CD4-positive, alpha-beta T cell treated with Interleukin-12 subunit alpha and Interleukin-12 subunit beta, for 1 hour (primary cell): Measurements from ENCODE around the gene NOSTRIN.
"Not testable (repeated sequence)": the region's sequence is repeated elsewhere in the genome, so short reads cannot be mapped to it uniquely, and the experiment has no call there.

Source experiments
- DNase-seq: peaks from one replicate; pipeline ENCODE4 v3.0.0-alpha.2; 2020

NOSTRIN gene, protein sequence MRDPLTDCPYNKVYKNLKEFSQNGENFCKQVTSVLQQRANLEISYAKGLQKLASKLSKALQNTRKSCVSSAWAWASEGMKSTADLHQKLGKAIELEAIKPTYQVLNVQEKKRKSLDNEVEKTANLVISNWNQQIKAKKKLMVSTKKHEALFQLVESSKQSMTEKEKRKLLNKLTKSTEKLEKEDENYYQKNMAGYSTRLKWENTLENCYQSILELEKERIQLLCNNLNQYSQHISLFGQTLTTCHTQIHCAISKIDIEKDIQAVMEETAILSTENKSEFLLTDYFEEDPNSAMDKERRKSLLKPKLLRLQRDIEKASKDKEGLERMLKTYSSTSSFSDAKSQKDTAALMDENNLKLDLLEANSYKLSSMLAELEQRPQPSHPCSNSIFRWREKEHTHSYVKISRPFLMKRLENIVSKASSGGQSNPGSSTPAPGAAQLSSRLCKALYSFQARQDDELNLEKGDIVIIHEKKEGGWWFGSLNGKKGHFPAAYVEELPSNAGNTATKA

DNA sequence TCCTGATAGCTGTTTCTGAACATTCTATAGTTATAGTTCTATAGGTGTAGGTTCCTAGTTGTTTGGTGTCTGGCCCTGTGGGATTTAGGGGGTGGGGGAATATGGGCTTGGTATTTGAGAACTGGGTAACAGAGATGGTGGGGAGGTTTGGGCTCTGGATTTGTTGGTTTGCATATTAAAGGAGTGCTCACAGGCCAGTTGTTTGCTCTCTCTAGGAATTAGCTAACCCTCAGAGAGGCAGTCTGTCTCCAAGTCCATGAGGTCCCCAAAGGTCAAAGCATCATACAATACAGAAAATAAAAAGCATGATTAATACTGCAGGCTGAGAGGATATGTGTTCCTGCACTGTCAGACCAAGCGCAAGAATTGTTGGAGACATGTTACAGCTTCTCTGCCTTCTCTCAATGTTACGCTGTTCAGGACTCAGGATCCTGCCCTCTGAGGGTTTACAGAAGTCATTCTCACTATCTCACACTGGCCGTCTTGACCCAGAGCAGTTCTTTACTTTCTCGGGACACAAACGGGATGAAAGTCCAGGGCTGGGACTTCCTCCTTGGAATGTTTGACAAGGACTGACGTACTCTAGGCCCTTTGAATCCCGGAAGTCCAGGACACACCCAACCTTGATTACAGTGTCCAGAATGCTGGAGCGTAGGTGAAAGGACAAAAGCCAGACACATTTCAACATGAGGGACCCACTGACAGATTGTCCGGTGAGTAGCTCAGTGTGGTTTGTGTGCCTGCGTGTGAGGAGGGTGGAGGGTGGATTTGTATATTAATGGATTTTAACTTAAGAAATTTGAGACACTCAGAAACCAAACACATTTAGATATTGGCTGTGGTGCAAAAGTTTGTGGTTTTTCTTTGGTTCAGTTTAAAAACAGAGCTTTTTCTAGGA is at the start of gene NOSTRIN:
Gene NOSTRIN, plus strand, starts transcription at position 677 of the 898 bp plus-strand sequence. Its CDS starts 10 bp downstream, at position 687.
- DNase-seq = no peak

DNA sequence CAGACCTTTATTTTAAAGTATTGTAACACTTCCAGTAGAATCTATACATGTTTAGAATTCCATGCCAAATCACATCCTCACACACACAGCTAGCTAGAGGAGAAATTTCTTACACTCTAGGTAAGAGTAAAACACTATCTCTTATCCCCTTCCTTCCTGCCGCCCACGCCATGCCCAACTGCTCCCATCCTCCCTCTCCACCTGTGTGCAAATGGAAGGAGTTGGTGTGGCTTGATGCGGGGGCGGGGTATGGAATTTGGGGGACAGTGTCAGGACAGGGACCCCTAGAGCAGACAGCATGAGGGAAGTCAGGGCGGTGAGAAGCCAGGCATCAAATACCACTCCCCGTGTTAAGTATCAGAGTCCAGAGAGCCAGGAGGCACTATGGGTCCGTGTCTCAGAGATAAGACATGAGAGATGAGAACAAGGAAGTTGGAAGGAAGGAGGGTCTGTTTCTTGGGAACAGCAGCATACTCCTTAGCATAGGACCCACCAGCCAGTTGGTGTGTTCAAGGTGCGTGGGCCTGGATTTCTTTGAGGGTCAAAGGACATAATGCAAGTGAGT is 48.6 kb upstream of the NOSTRIN start:
- DNase-seq = no peak

DNA sequence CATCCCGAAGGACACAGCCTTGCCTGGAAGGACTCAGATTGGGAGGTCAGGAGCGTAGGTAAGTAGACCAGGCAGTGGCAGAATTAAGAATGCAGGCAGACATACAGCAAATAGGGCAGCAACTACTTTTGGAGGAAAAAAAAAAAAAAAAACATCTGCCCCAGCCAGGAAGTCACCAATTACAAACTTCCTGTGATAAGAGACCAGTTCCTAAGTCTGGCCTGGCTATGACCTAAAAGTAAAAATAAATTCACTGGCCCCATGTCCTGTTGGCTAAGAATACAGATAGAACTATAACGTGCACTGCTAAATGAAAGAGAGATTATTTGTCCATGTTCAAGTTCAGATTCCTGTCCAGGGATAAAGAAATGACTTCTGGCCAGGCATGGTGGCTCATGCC is 45.2 kb upstream of the NOSTRIN start:
- DNase-seq = no peak

DNA sequence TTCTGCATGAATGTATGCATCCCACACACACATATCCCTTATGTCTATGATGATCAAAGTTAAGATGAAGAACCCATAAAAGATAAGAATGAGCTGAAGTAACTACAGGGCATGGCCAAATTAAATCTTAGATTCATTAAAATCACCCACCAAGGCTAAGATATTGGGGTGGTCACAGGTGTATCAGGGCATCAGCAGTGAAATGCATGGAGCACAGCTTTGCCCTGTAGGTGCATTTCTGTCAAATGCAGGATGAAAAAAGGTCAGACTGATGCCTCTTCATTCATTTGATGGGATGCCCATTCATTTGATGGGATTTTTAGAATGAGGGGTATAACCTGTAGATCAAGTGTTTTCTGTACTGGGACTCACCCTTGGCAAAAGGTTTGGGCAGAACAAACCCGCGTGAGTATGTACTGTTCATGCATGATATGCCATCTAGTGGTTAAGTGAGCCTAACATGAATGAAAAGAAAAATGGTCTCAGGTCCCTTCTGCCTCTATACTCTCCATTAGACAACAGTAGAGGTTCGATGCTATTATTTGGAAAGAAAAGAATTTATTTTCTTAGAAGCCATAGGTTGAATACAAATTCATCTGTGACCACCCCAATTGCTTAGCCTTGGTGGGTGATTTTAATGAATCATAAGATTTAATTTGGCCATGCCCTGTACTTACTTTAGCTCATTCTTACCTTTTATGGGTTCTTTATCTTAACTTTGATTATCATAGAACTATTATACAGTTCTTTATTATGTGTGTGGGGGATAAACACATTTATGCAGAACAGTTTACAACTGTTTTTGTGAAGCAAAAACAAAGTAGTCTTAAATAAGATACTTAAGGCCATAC is 43.2 kb upstream of the NOSTRIN start:
- DNase-seq = peak; percentile 63

DNA sequence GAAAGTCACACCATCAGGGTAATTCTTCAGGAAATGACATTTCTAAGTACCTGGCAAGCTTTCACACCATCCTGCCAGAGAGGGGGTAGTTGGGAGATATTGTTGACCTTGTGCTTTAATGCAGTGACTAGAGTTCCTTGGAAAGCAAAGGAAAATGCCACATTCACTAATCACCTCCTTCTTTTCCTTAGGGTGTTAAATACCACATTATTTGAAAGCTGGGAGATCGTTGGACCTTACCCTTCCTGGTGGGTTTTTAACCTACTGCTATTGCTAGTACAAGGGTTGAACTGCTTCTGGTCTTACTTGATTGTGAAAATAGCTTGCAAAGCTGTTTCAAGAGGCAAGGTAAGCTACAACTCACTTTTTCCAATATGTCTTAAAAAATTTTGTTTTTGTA is 37.0 kb upstream of the NOSTRIN start:
- DNase-seq = no peak

DNA sequence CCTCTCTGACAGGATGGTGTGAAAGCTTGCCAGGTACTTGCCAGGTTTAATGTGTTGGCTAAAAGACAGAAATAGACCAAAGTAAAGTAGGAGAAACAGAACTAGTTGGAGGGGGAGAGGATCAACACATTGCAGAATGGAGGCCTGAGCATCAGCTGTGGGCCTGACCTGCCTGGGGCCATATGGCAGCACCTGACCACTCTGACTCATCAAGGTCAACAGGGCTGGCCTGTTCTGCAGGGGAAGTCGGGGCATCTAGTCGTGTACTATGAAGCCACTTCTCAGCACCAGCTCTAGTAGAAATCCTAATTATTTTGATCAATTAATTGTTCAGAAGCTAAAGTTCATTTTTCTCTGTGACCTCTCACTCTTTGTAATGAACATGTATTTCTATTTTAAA is 35.8 kb upstream of the NOSTRIN start:
- DNase-seq = no peak

DNA sequence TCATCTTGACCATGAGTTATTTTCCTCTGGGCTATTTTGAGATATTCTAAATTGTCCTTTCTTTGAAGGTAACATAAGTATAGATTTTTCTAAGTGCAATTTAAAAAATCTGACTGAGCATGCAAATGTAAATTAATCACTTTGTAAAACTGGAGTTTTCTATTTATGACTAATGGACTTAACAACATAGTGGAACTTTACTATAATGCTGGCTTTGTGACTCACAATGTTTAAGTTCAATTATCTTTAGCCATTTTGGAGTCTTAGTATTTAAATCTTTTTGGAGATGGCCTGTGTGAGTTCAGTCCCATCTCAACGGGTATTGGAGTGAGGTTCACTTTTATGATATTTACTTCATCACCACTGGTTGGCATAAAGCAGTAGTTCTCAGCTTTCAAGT is 35.2 kb upstream of the NOSTRIN start:
- DNase-seq = no peak

DNA sequence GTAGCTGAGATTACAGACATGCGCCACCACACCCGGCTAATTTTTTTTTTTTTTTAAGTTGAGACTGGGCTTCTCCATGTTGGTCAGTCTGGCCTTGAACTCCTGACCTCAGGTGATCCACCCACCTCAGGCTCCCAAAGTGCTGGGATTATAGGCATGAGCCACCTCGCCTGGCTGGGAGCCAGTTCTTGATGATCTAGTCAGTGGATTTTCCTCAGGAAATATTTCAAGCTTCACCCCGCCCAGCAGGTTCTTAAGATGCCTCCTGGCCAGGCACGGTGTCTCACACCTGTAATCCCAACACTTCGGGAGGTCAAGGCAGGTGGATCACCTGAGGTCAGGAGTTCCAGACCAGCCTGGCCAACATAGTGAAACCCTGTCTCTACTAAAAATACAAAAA is 34.1 kb upstream of the NOSTRIN start:
- not testable (repeated sequence) for DNase-seq

DNA sequence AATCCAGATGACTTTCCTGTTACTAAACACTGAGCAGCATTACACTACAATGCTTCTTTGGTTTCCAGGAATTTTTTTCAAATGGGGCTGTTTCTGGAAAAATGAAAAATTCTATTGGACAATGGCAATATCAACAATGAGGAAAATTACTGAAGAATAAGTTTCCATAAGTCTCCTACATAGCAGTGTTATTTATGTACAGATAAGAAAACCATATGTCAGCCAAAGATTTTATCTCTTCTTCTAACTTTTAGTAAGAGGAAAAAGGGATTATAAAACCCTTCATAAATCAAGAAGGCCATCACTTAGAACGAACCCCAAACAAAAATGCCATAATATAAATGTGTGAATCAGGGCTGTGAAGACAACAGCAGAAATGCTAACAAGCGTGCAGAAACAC is 31.6 kb upstream of the NOSTRIN start:
- no peak for DNase-seq

DNA sequence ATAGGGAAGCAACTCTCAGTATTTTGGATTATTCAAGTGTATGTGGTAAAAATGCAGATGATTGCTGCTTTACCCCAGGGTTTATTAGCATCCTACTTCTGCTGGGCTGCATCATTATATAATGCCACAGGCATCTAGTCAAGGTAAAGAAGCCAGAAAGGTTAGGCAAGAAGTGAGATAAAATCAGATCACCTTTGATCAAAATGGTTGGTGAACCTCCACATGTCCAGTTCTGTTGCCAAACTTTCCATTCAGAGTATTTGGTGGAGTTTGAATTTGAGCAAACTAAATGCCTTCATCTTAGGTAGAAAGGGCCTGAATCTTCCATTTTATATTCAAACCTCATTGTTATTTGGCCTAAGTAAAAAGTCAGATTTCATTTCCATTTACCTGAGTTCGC is 29.7 kb upstream of the NOSTRIN start:
- no peak for DNase-seq

DNA sequence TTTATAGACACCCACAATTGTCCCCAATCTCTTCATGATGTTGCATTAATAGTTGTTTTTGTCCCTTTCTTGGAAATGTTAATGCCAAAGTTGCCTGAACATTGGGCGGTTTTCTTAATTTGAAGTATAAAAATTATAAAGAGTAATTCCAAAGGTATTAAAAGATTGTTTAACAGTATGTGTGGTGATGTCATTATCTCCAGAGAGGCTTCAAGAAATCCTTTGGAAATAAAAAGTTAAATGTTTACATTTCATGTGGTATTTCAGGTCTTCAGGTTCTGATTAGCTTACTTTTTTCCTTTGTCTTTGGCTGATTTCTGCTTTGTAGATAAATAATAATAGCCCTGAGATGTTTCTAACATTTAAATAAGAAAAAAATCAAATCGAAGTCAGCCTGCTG is 29.3 kb upstream of the NOSTRIN start:
- no peak for DNase-seq

DNA sequence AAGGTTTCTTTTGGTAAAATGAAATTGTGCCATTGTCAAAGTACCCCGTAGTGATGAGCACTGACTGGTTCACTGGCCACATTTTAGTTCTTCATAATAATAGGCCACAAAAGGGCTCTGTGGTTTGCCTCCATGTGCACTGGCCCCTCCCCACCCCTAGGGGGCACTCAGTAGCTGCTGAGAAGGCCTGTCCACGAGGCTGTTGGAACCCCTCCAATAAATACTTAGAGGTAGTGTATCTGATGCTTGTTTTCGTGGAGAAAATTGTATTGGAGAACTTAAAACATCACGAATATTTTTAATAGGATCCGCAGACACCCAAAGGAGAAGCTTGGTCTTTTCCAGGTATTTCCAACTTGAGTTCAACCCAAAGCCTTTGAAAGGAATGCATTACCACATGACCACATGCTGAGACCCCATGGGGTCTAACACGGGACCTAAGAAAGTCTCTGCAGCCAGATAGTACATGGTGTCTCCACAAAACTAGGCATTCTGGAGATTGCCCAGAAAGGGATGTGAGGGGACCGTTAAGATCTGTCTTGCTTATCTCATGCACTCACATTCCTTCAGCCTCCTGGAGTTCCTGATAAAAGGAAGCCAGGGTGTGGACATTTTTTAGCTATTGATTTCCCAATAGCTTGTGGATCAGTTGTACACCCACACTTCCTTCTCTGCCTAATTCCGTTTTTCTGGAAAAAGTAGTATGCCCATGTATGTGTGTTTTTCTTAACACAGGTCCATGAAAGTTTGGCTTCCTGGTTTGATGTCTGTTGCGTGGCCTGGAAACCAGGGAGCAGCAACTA is 28.5 kb upstream of the NOSTRIN start:
- peak; percentile 27 for DNase-seq

DNA sequence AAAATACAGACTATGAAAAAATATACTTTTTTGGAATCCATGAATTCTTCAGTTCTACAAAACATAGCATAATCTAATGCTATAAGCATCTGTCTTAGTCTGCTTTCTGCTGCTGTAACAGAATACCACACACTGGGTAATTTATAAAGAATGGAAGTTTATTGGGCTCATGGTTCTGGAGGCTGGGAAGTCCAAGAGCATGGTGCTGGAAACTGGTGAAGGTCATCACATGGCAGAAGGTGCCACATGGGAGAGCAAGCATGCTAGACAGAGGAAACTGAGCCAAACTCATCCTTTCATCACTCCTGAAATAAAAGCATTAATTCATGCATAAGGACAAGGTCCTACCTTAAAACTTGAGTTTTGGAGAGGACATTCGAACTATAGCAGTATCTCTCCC is 26.6 kb upstream of the NOSTRIN start:
- DNase-seq = no peak

DNA sequence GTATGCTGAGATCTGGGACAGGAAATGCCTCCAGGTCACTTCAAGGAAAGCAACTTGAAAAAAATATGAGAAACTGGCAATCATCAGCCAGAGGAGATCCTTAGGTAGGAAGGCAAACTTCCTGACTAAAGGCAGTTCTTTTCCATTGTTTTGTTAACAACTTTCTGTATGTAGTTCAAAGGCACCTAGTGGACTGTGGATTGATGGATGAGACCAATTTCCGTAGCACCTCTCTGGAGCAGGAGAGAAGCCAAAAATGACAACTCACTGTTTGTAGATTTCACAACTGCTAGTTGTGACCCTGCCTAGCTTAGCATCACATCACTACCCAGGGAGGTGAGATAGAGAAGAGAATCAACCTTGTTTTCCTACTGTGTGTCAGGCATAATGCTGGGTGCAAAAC is 21.8 kb upstream of the NOSTRIN start:
- DNase-seq = no peak

DNA sequence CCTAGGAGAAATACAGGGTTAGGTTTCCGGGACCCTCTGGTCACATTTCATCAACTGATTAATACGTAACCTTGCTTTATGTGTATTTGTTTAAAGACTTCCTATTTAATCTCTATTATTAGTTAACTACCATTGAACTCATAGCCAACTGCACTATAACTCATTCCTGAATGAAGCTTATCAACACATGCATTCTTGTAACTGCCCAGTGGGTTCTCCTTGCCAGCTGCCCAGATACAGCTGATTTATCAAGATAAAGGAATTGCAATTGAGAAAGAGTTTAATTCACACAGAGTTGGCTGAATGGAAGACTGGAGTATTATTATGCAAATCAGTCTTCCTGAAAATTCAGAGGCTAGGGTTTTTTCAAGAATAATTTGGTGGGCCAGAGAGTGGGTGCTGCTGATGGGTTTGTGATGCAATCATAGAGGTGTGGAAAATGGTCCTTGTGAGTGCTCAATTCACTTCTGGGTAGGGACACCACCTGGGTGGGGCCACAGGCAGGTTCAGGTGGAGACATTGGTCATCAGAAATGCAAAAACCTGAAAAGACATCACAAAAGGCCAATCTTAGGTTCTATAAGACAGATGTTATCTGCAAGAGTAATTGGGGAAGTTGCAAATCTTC is 21.1 kb upstream of the NOSTRIN start:
- no peak for DNase-seq

DNA sequence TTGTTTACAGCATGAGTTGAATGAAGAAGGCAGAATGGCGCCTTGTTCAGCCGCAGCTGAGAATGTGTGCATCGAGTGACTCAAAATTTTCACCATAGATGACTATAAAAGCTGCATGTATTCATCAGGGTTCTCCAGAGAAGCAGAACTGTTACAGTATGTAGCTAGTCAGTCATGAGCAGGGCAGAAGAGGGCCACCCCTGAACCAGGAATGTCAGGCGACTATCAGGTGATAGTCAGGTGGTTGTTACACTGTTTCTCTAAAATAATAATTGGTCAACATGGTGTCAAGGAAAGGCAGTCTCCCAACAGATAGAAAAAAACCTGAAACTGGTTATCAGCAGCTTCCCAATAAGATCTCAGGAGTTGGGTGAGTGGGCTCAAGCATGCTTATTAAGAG is 20.2 kb upstream of the NOSTRIN start:
- DNase-seq = no peak

DNA sequence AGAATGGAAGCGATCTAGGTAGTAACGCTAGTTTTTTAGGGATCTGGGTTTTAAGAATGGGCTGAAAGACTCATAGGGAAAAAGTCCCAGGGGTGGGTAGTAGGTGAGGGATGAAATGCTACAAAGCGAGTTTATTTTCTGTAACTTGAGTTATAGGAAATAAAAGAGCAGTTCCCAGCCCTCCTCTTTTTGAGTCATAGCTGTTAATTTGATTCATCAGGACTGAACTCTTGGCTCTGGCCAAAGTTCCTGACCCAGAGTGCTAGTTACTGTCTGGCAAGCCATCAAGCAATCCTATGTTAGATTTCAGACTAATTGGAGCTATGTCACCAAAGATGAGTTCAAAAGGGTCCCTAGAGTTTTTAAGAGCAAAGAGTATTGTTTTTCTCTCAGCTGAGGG is 17.4 kb upstream of the NOSTRIN start:
- DNase-seq = no peak

DNA sequence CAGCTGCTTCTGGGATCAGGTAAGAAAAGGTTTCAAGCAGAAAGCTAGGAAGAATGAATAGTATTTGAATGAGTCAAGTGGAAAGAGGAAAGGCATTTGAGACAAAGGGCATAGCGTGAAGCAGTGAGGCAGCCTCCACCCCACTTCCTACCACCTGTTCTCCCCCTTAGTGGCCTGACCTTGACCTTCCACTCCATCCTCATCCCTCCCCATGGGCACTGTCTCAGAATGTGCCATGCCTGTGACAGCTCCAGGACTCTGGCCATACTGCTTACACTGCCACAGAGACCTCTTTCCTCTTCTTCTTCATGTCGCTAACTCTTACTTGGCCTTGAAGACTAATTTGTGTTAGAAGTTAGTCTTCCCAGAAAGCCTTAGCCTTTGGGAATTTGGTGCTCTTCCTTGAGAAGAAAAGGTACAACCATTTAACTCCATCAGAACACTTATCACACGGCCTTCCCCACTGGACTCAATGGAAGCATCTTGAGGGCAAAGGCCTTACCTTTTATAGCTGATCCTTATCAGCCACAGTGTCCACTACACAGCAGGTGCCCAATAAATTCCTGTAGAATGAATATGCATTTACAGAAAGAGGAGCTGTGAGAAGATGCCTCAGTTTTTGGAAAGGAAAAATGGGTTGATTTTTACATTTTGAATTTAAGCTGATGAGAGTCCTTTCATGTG is 15.2 kb upstream of the NOSTRIN start:
- DNase-seq = no peak

DNA sequence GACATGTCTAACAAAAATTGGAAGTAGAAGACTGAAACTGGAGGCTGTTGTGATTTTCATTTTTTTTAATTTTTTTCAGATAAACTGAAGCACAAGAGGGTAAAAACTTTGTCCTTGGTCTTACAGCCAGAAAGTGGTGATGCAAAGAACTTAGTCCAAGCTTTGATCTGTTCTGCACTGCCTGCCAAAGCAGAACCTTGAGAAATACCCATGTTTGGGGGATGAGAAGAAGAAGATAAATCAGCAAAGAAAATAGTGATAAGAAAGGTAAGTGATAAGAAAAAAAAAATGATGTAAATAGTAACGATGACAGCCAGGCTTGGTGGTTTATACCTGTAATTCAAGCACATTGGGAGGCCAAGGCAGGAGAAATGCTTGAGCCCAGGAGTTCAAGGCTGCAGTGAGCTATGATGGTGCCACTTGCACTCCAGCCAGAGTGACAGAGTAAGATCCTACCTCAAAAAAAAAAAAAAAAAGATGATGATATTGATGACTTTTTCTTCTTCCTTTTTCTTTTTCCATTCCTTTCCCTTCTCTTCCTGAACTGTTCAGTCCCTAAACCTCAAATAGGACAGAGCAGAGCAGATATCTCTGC is 14.6 kb upstream of the NOSTRIN start:
- DNase-seq = no peak

DNA sequence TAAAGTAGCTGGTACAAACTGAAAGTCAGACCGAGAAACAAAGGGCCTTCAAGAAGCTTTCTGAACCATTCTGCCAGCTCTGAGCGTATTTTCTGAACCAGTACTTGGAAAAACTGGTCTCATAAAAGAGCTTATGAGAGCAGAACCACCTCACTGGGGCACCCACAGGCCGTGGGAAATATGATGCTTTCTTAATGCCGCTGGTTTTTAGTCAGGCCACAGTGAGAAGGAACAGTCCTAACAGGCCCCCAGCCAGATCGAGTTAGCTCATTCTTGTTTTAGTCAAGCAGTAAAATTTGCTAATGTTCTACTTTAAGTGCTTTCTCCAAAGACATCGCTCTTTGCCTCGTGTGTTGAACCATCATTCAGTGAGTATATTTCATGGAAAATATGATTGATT is 12.7 kb upstream of the NOSTRIN start:
- DNase-seq = no peak
